ENCODE data around the gene TP53.

DNA sequence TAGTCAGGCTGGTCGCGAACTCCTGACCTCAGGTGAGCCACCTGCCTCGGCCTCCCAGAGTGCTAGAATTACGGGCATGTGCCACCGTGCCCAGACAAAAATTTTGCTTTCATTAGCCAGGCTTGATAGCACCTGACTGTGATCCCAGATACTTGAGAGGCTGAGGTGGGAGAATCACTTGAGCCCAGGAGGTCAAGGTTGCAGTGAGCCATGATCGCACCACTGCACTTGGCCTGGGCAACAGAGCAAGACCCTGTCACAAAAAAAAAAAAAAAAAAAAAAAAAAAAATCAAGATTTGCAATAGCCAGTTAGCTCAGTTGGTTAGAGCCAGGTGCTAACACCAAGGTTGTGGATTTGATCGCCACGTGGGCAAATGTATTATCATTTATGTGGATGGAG is 66.5 kb downstream of the TP53 start:
- no peak for TF ChIP-seq ZNF292 (tag by site-specific recombination; IDR thresholded peaks at IDR 0.05; ENCODE audit: borderline replicate concordance, low read depth)
- TF ChIP-seq, protein P1, sequence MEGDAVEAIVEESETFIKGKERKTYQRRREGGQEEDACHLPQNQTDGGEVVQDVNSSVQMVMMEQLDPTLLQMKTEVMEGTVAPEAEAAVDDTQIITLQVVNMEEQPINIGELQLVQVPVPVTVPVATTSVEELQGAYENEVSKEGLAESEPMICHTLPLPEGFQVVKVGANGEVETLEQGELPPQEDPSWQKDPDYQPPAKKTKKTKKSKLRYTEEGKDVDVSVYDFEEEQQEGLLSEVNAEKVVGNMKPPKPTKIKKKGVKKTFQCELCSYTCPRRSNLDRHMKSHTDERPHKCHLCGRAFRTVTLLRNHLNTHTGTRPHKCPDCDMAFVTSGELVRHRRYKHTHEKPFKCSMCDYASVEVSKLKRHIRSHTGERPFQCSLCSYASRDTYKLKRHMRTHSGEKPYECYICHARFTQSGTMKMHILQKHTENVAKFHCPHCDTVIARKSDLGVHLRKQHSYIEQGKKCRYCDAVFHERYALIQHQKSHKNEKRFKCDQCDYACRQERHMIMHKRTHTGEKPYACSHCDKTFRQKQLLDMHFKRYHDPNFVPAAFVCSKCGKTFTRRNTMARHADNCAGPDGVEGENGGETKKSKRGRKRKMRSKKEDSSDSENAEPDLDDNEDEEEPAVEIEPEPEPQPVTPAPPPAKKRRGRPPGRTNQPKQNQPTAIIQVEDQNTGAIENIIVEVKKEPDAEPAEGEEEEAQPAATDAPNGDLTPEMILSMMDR (tag by site-specific recombination; IDR thresholded peaks at IDR 0.05) = no peak
- no peak for TF ChIP-seq MEIS1 (CRISPR knock-in tag; IDR thresholded peaks at IDR 0.05; ENCODE audit: borderline replicate concordance)
- TF ChIP-seq, protein P2, sequence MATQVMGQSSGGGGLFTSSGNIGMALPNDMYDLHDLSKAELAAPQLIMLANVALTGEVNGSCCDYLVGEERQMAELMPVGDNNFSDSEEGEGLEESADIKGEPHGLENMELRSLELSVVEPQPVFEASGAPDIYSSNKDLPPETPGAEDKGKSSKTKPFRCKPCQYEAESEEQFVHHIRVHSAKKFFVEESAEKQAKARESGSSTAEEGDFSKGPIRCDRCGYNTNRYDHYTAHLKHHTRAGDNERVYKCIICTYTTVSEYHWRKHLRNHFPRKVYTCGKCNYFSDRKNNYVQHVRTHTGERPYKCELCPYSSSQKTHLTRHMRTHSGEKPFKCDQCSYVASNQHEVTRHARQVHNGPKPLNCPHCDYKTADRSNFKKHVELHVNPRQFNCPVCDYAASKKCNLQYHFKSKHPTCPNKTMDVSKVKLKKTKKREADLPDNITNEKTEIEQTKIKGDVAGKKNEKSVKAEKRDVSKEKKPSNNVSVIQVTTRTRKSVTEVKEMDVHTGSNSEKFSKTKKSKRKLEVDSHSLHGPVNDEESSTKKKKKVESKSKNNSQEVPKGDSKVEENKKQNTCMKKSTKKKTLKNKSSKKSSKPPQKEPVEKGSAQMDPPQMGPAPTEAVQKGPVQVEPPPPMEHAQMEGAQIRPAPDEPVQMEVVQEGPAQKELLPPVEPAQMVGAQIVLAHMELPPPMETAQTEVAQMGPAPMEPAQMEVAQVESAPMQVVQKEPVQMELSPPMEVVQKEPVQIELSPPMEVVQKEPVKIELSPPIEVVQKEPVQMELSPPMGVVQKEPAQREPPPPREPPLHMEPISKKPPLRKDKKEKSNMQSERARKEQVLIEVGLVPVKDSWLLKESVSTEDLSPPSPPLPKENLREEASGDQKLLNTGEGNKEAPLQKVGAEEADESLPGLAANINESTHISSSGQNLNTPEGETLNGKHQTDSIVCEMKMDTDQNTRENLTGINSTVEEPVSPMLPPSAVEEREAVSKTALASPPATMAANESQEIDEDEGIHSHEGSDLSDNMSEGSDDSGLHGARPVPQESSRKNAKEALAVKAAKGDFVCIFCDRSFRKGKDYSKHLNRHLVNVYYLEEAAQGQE (tag by site-specific recombination; IDR thresholded peaks at IDR 0.05) = no peak
- no peak for TF ChIP-seq ZBTB7A (tag by site-specific recombination; IDR thresholded peaks at IDR 0.05; ENCODE audit: low read depth)
- TF ChIP-seq SP7 (tag by site-specific recombination; IDR thresholded peaks at IDR 0.05) = no peak
- TF ChIP-seq ZNF391 (tag by site-specific recombination; IDR thresholded peaks at IDR 0.05; ENCODE audit: borderline replicate concordance, low read depth) = no peak
- TF ChIP-seq ZNF274 (IDR thresholded peaks at IDR 0.05; ENCODE audit: low read length) = no peak
- no peak for TF ChIP-seq ZNF274 (tag by site-specific recombination; IDR thresholded peaks at IDR 0.05; ENCODE audit: borderline replicate concordance)
- no peak for TF ChIP-seq KLF16 (tag by site-specific recombination; IDR thresholded peaks at IDR 0.05)
- TF ChIP-seq ZNF138 (tag by site-specific recombination; IDR thresholded peaks at IDR 0.05; ENCODE audit: borderline replicate concordance) = no peak
- no peak for TF ChIP-seq ZNF660 (tag by site-specific recombination; IDR thresholded peaks at IDR 0.05)
- no peak for TF ChIP-seq ZNF777 (tag by site-specific recombination; IDR thresholded peaks at IDR 0.05; ENCODE audit: borderline replicate concordance)
- TF ChIP-seq GFI1B (tag by site-specific recombination; IDR thresholded peaks at IDR 0.05) = no peak
- TF ChIP-seq ZBTB21 (tag by site-specific recombination; IDR thresholded peaks at IDR 0.05) = no peak
